Dendritic cell treated with granulocyte-macrophage colony-stimulating factor and Interleukin-4, amounts not matched to agents 40 ng/mL and 50 ng/mL, for 4 days (primary cell): ENCODE data around the gene TADA2B.

Experiments
- H3K27ac Mint-ChIP-seq: one replicate; pipeline ENCODE4 v1.8.0; 2022; ENCODE audit warnings: mild to moderate bottlenecking, mixed read lengths
- H3K27me3 Mint-ChIP-seq: one replicate; pipeline ENCODE4 v1.8.0; 2022; ENCODE audit warnings: mild to moderate bottlenecking, mixed read lengths
- H3K36me3 Mint-ChIP-seq: one replicate; pipeline ENCODE4 v1.8.0; 2022; ENCODE audit warnings: low read depth, mixed read lengths
- H3K4me1 Mint-ChIP-seq: one replicate; pipeline ENCODE4 v1.8.0; 2022; ENCODE audit warnings: low read depth, mixed read lengths
- H3K4me3 Mint-ChIP-seq: one replicate; pipeline ENCODE4 v1.8.0; 2022; ENCODE audit warnings: mild to moderate bottlenecking, moderate library complexity, mixed read lengths
- H3K9me3 Mint-ChIP-seq: one replicate; pipeline ENCODE4 v1.8.0; 2022; ENCODE audit warnings: mixed read lengths
- intact Hi-C: fragments of 100-400 bp; cut with micrococcal nuclease; formaldehyde crosslinking; loops from one replicate; pipeline ENCODE4 v1.15.0; 2022

Gene TADA2B

DNA sequence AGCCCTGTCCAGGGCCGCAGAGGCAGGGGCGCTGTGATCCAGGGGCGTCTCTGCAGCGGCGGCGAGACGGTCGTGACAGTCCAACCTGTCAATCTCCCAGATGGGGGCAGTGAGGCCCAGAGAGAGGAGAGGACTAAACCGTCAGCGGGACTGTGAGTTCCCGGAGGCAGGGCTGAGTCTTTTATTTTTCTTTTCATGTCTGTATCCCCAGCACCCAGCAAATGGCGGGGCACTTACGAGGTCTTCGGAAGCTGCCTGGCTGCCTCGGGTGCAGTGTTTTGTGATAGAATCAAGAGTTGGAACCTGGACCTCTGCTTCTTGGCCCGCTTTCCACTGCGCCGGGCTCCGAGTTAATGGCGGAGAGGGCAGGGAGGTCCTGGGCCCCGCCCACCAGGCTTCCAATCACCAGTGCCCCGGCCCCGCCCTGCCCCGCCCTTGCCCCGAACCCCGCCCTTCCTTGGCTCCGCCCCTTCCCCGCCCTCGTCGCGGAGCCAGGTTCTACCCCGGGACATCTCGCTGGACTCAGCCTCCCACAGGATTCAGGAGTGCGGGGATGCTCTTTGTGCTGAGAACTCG, 59.9 kb downstream of the TADA2B start:
- H3K36me3 Mint-ChIP-seq = peaks cover 6% of the 10 kb centered on the region
- peaks cover 31% of the 10 kb centered on the region for H3K4me1 Mint-ChIP-seq
- peaks cover 29% of the 10 kb centered on the region for H3K27me3 Mint-ChIP-seq
- intact Hi-C loops = loop anchor here (2.0 kb wide), 1 partner anchor 60 kb away; the partner anchor contains the start of gene TADA2B
- H3K27ac Mint-ChIP-seq = peak overlapping the region; percentile 93
- H3K4me3 Mint-ChIP-seq = peak overlapping the region; percentile 94
- H3K9me3 Mint-ChIP-seq = no peaks in the 10 kb centered on the region

DNA sequence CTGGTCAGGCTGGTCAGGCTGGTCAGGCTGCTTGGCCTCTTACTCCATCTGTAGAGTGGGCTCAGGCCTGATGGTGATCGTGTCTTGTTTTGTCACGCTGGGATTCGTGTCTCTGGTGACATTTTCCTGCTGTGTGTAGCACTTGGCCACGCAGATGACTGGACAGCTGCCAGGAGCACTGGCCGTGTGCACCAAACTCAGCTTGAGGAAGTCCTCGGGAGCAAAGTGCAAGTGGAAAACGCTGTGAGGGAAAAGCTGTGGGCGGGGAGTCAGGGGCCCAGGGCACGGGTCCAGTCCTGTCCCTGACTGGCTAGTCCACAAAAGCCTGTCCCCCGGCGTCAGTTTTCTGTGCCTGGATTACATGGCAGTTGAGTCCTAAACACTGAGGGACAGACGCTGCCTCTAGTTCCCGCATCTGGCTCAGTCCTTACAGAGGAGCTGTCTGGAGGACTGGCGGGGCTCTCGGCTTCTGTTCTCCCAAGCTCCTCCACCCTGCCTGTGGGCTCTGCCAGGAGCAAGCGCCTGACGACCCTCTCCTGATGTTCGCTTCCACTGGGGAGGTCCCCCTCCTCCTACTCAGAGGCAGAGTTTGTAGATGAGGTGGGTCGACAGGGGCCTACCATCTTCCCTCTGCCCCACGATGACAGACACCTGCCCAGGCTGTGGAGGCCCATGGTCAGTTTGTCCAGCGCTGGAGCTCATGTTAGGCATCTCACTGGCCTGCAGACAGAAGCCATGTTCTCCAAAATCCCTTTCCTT, 60.6 kb downstream of the TADA2B start:
- H3K27ac Mint-ChIP-seq = peak overlapping the region; percentile 93
- no peaks in the 10 kb centered on the region for H3K9me3 Mint-ChIP-seq

DNA sequence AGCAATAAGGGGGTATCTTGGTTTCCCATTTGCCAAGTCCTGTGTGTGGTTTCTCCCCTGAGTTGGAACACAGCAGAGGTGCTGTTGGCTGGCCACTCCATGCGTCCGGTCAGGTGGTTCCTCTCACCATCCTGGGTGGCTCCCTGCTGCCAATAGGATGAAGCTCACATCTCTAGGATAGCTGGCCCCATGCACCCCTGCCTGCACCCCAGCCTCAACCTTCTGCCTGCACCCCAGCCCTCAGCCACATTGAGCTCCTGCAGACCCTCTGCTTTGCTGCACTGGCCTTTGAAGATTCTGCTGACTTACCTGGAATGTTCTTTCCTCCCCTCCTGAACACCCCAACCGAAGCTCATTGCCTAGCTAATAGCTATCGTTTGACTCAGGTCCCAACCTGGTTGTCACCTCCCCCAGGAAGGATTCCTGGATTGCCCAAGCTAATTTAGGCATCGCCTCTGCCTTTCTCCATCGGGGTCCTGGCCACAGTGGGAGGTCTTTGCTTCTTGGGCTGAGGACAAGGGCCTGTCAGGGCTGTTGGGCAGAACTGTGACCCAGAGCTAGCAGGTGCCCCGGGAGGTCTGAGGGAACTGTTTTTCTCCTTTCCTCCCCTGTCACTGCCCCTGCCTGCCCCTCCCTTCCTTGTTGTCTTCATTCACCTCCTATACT, 61.3 kb downstream of the TADA2B start:
- Mint-ChIP-seq H3K4me3 (no peak overlapping the region), H3K4me1 (peaks cover 31% of the 10 kb centered on the region), H3K36me3 (peaks cover 6% of the 10 kb centered on the region), H3K27ac (no peak overlapping the region), H3K9me3 (no peaks in the 10 kb centered on the region), H3K27me3 (peaks cover 28% of the 10 kb centered on the region)
- intact Hi-C loops = no loop called here

More for the DNA sequence above, 60.6 kb downstream of the TADA2B start:
- H3K27me3 Mint-ChIP-seq = peaks cover 26% of the 10 kb centered on the region
- peaks cover 6% of the 10 kb centered on the region for H3K36me3 Mint-ChIP-seq
- intact Hi-C loops = loop anchor here (2.0 kb wide), 1 partner anchor 61 kb away; the partner anchor contains the start of gene TADA2B
- H3K4me1 Mint-ChIP-seq = peaks cover 31% of the 10 kb centered on the region
- peak overlapping the region; percentile 94 for H3K4me3 Mint-ChIP-seq

DNA sequence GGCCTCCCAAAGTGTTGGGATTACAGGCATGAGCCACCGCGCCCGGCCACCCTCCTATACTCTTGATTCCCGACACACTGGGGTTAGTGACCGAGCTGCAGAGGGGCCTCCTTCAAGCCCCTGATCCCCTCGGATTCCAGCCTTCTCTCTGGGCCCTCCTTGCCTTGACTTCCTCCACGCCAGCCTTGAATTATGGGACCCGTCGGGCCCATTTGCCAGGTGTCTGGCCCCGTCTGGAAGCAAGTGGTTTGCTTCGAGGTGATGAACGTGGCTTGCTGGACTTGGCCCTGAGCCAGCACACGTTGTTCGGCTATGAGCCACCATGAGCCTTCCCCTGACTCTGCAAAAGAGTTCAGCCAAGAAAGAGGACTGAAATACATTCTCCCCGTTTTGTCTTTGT, 62.1 kb downstream of the TADA2B start:
- H3K4me1 Mint-ChIP-seq = peaks cover 31% of the 10 kb centered on the region
- peaks cover 28% of the 10 kb centered on the region for H3K27me3 Mint-ChIP-seq
- H3K4me3 Mint-ChIP-seq = no peak overlapping the region
- no peak overlapping the region for H3K27ac Mint-ChIP-seq
- H3K9me3 Mint-ChIP-seq = no peaks in the 10 kb centered on the region
- intact Hi-C loops = no loop called here
- H3K36me3 Mint-ChIP-seq = peaks cover 6% of the 10 kb centered on the region

DNA sequence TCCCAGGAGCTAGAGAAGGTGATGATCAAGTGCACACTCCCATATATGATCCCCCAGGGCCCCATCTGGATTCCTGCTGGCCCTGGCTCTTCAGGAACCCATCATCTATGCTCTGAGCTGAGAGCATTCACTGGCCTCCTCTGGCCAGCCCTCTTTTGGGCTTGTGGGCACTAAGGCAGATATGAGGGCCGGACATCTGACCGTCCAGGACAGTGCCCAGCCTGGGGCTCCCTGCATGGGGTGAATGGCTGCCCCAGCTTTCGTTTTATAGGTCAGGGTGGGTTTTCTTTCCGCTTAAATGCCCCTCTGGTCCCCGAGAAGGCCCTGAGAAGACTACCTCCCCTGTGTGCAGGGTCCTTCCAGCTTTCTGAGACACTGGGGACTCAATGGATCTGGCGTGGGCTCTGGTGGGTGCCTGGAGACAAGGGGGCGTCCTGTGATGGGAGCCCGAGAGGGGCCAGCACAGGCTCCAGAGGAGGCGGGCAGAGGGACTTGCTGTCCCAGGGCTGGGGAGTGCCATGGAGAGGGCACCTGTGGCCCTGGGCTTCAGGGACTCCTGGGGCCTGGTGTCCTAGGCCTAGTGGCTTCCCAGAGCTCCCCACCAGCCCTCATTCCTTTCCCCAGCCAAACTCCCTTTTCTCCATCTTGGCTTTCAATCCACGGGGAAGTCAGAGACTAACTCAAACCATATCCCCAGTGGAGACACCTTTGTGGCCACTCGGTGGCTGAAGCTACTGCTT, 64.2 kb downstream of the TADA2B start:
- H3K36me3 Mint-ChIP-seq = peaks cover 6% of the 10 kb centered on the region
- peaks cover 28% of the 10 kb centered on the region for H3K27me3 Mint-ChIP-seq
- H3K4me3 Mint-ChIP-seq = no peak overlapping the region

More for the DNA sequence above, 64.2 kb downstream of the TADA2B start:
- no peaks in the 10 kb centered on the region for H3K9me3 Mint-ChIP-seq
- H3K27ac Mint-ChIP-seq = no peak overlapping the region
- intact Hi-C loops = no loop called here
- peaks cover 22% of the 10 kb centered on the region for H3K4me1 Mint-ChIP-seq
